DLD1 (cell line): ENCODE measurements around the gene RTL10.

Source experiments
- in situ Hi-C: cut with HindIII; loops from 2 replicates; pipeline ENCODE4 v1.10.0; 2017; ENCODE audit warnings: low sequenced_read_pairs

The RTL10 gene

GRCh38 chr22:19866665-19867009, 12.0 kb upstream of the RTL10 start:
- in situ Hi-C loops: no loop called here

GRCh38 chr22:19865141-19865829, 10.6 kb upstream of the RTL10 start:
- in situ Hi-C loops: no loop called here

- in situ Hi-C loops: no loop called here
Observed at GRCh38 chr22:19864538-19865106, 9.9 kb upstream of the RTL10 start.

- in situ Hi-C loops: no loop called here
Observed at GRCh38 chr22:19863571-19863970, 8.9 kb upstream of the RTL10 start.

- in situ Hi-C loops: no loop called here
Observed at GRCh38 chr22:19862619-19863246, 8.1 kb upstream of the RTL10 start.

GRCh38 chr22:19859861-19860510, 5.3 kb upstream of the RTL10 start:
- in situ Hi-C loops: no loop called here

GRCh38 chr22:19857382-19857781, 2.7 kb upstream of the RTL10 start:
- in situ Hi-C loops: no loop called here

GRCh38 chr22:19855504-19856409, 1.1 kb upstream of the RTL10 start:
- in situ Hi-C loops: no loop called here

- in situ Hi-C loops: no loop called here
Observed at GRCh38 chr22:19853879-19854777, 546 bp downstream of the RTL10 start.

- in situ Hi-C loops: no loop called here
Observed at GRCh38 chr22:19853058-19853878, 1.4 kb downstream of the RTL10 start.

- in situ Hi-C loops: no loop called here
Observed at GRCh38 chr22:19852177-19852781, 2.4 kb downstream of the RTL10 start.

GRCh38 chr22:19851291-19852176, 3.1 kb downstream of the RTL10 start:
- in situ Hi-C loops: no loop called here

- in situ Hi-C loops: no loop called here
Observed at GRCh38 chr22:19850763-19851109, 3.9 kb downstream of the RTL10 start.

- in situ Hi-C loops: no loop called here
Observed at GRCh38 chr22:19849835-19850762, 4.6 kb downstream of the RTL10 start.

GRCh38 chr22:19848298-19849224, 6.1 kb downstream of the RTL10 start:
- in situ Hi-C loops: no loop called here

GRCh38 chr22:19847345-19847632, 7.4 kb downstream of the RTL10 start:
- in situ Hi-C loops: no loop called here
